Esophagus muscularis mucosa (tissue), 4 donors: Measurements from ENCODE around the gene BST1.

Source experiments
- CTCF ChIP-seq, 3 experiments: fragments of 200-600 bp in 2 of 3; fragments of 450-650 bp in 1 of 3; sonication (generic) in 2 of 3; IDR thresholded peaks; one replicate each; pipeline ENCODE4 v1.5.1; 2017 to 2019; ENCODE audit warnings: antibody characterized with exemption in 3 of 3, mild to moderate bottlenecking in 2 of 3, moderate library complexity in 1 of 3
- EP300 ChIP-seq: sonication (generic); formaldehyde crosslinking; IDR thresholded peaks from one replicate; pipeline ENCODE4 v1.6.1; 2017; ENCODE audit warnings: antibody characterized with exemption
- POLR2A ChIP-seq: fragments of 450-650 bp; IDR thresholded peaks from one replicate; pipeline ENCODE4 v1.6.1; 2017; ENCODE audit warnings: antibody characterized with exemption, moderate library complexity, mild to moderate bottlenecking, low read depth
- POLR2AphosphoS5 ChIP-seq, 2 donors: sonication (generic); formaldehyde crosslinking; IDR thresholded peaks; one replicate each; pipeline ENCODE4 v1.6.1; 2017; ENCODE audit warnings: antibody characterized with exemption in 2 of 2

- TF ChIP-seq POLR2A, result no peak
- no peak for TF ChIP-seq EP300
- TF ChIP-seq POLR2AphosphoS5 (IDR thresholded peaks at IDR 0.05), result no peak
- TF ChIP-seq CTCF (IDR thresholded peaks at IDR 0.05), result no peak
Measured at GRCh38 chr4:15653420-15653819, 49.4 kb upstream of the BST1 start.
